HL-60 (cell line): ENCODE results near the gene ZFAND3.
A peak's percentile ranks its signal among the peaks of the same experiment; 100 is the strongest.

Experiments used
- DNase-seq, 2 experiments: peaks; one replicate each; pipeline ENCODE4 v3.0.0-alpha.2; 2010 to 2020; ENCODE audit warnings: low read depth in 1 of 2, low spot score in 1 of 2
- H3K27ac ChIP-seq: fragments of 250-450 bp; sonication (Bioruptor Pico); replicated peaks from 2 replicates; pipeline ENCODE4 v1.5.1; 2020; ENCODE audit warnings: mild to moderate bottlenecking, moderate library complexity
- H3K27me3 ChIP-seq: fragments of 250-450 bp; sonication (Bioruptor Pico); 2 replicates; pipeline ENCODE4 v1.5.1; 2021; ENCODE audit warnings: mild to moderate bottlenecking, moderate library complexity; ENCODE audit not compliant: insufficient read depth, poor library complexity, severe bottlenecking
- H3K4me3 ChIP-seq: replicated peaks from 2 replicates; pipeline ENCODE4 v1.5.1; 2011; ENCODE audit warnings: mild to moderate bottlenecking, control low read depth, low read length; ENCODE audit not compliant: insufficient read depth
- GABPA ChIP-seq: IDR thresholded peaks from 2 replicates; pipeline ENCODE4 v1.6.1; 2012; ENCODE audit warnings: low read depth
- POLR2AphosphoS5 ChIP-seq: IDR thresholded peaks from 2 replicates; pipeline ENCODE4 v1.6.1; 2012; ENCODE audit warnings: low read depth
- REST ChIP-seq: IDR thresholded peaks from 2 replicates; pipeline ENCODE4 v1.6.1; 2012; ENCODE audit warnings: low read depth; ENCODE audit not compliant: insufficient replicate concordance
- SPI1 ChIP-seq: IDR thresholded peaks from 2 replicates; pipeline ENCODE4 v1.6.1; 2012; ENCODE audit warnings: low read depth, mild to moderate bottlenecking, borderline replicate concordance
- TF ChIP-seq, protein P1 (sequence below): IDR thresholded peaks from one replicate; pipeline ENCODE4 v1.5.1; 2011; ENCODE audit warnings: low read length, control low read depth, inconsistent platforms; ENCODE audit not compliant: insufficient read depth

The ZFAND3 gene

DNA sequence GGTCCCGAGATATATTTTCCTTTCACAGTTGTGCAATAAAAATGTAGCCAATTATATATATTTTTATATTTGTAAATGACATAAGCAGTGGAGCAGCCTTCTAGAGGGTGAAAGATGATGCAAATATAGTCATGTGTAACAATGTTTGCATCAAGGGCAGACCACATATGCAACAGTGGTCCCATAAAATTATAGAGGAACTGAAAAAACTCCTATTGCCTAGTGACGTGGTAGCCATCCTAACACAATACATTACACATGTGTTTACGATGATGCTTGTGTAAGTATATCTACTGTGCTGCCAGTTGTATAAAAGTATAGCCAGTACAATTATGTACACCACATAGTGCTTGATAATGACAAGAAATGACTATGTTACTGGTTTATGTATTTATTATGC is 162.8 kb downstream of the ZFAND3 start:
- no peak overlapping the region for H3K27ac ChIP-seq
- no peak overlapping the region for H3K4me3 ChIP-seq
- DNase-seq: peak in 1 of 2 experiments; percentile 20
- no peaks in the 10 kb centered on the region for H3K27me3 ChIP-seq
- TF ChIP-seq SPI1 (no peak), REST (no peak), GABPA (no peak), POLR2AphosphoS5 (no peak)
- TF ChIP-seq, protein P1, sequence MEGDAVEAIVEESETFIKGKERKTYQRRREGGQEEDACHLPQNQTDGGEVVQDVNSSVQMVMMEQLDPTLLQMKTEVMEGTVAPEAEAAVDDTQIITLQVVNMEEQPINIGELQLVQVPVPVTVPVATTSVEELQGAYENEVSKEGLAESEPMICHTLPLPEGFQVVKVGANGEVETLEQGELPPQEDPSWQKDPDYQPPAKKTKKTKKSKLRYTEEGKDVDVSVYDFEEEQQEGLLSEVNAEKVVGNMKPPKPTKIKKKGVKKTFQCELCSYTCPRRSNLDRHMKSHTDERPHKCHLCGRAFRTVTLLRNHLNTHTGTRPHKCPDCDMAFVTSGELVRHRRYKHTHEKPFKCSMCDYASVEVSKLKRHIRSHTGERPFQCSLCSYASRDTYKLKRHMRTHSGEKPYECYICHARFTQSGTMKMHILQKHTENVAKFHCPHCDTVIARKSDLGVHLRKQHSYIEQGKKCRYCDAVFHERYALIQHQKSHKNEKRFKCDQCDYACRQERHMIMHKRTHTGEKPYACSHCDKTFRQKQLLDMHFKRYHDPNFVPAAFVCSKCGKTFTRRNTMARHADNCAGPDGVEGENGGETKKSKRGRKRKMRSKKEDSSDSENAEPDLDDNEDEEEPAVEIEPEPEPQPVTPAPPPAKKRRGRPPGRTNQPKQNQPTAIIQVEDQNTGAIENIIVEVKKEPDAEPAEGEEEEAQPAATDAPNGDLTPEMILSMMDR: no peak

- TF ChIP-seq SPI1 (no peak), REST (no peak), POLR2AphosphoS5 (no peak), GABPA (no peak)
- TF ChIP-seq, protein P1: no peak
- Histone ChIP-seq H3K4me3 (no peak overlapping the region), H3K27me3 (no peaks in the 10 kb centered on the region), H3K27ac (no peak overlapping the region)
- no peak for DNase-seq
Observed at GRCh38 chr6:37983720-37984501, 164.4 kb downstream of the ZFAND3 start.

- Histone ChIP-seq H3K27ac (no peak overlapping the region), H3K4me3 (no peak overlapping the region), H3K27me3 (no peaks in the 10 kb centered on the region)
- DNase-seq: no peak
- TF ChIP-seq GABPA (no peak), REST (no peak), SPI1 (no peak), POLR2AphosphoS5 (no peak)
- TF ChIP-seq, protein P1: no peak
Observed at GRCh38 chr6:37984578-37984977, 165.1 kb downstream of the ZFAND3 start.
